ENCODE measurements around the gene LRRC1.
"Not testable (repeated sequence)": the region's sequence is repeated elsewhere in the genome, so short reads cannot be mapped to it uniquely, and the experiment has no call there.

LRRC1 gene

GRCh38 chr6:53794720-53795339, at the start of gene LRRC1:
Gene LRRC1, plus strand, starts transcription at chr6:53795005. Its CDS starts 252 bp downstream, at chr6:53795257.
- peak; percentile 87 for DNase-seq

GRCh38 chr6:53746442-53747103, 48.2 kb upstream of the LRRC1 start:
- no peak for DNase-seq

GRCh38 chr6:53750052-53750650, 44.7 kb upstream of the LRRC1 start:
- no peak for DNase-seq

- no peak for DNase-seq
Measured at GRCh38 chr6:53751417-53751816, 43.4 kb upstream of the LRRC1 start.

- DNase-seq: no peak
Measured at GRCh38 chr6:53752440-53752839, 42.4 kb upstream of the LRRC1 start.

GRCh38 chr6:53752856-53753255, 41.9 kb upstream of the LRRC1 start:
- DNase-seq: no peak

- no peak for DNase-seq
Measured at GRCh38 chr6:53754330-53754729, 40.5 kb upstream of the LRRC1 start.

GRCh38 chr6:53756396-53756795, 38.4 kb upstream of the LRRC1 start:
- DNase-seq: no peak

- peak; percentile 35 for DNase-seq
Measured at GRCh38 chr6:53758496-53758895, 36.3 kb upstream of the LRRC1 start.

- DNase-seq: peak; percentile 16
Measured at GRCh38 chr6:53761036-53761435, 33.8 kb upstream of the LRRC1 start.

- no peak for DNase-seq
Measured at GRCh38 chr6:53765270-53765669, 29.5 kb upstream of the LRRC1 start.

GRCh38 chr6:53766930-53767329, 27.9 kb upstream of the LRRC1 start:
- no peak for DNase-seq

- peak; percentile 28 for DNase-seq
Measured at GRCh38 chr6:53767941-53768340, 26.9 kb upstream of the LRRC1 start.

- no peak for DNase-seq
Measured at GRCh38 chr6:53768636-53769035, 26.2 kb upstream of the LRRC1 start.

- peak; percentile 33 for DNase-seq
Measured at GRCh38 chr6:53770780-53771249, 24.0 kb upstream of the LRRC1 start.

GRCh38 chr6:53771785-53772624, 22.8 kb upstream of the LRRC1 start:
- DNase-seq: peak; percentile 92

GRCh38 chr6:53773044-53773696, 21.6 kb upstream of the LRRC1 start:
- DNase-seq: no peak

- DNase-seq: not testable (repeated sequence)
Measured at GRCh38 chr6:53776152-53776551, 18.7 kb upstream of the LRRC1 start.

- DNase-seq: not testable (repeated sequence)
Measured at GRCh38 chr6:53784991-53785390, 9.8 kb upstream of the LRRC1 start.

- DNase-seq: no peak
Measured at GRCh38 chr6:53786832-53787231, 8.0 kb upstream of the LRRC1 start.

GRCh38 chr6:53790886-53791285, 3.9 kb upstream of the LRRC1 start:
- no peak for DNase-seq

- DNase-seq: no peak
Measured at GRCh38 chr6:53792016-53792415, 2.8 kb upstream of the LRRC1 start.

GRCh38 chr6:53792973-53793317, 1.9 kb upstream of the LRRC1 start:
- DNase-seq: no peak

Measured in NCI-H2171 (cell line).